ENCODE results near the gene KLHL4.
"Not testable (repeated sequence)": the region's sequence is repeated elsewhere in the genome, so short reads cannot be mapped to it uniquely, and the experiment has no call there.

DNA sequence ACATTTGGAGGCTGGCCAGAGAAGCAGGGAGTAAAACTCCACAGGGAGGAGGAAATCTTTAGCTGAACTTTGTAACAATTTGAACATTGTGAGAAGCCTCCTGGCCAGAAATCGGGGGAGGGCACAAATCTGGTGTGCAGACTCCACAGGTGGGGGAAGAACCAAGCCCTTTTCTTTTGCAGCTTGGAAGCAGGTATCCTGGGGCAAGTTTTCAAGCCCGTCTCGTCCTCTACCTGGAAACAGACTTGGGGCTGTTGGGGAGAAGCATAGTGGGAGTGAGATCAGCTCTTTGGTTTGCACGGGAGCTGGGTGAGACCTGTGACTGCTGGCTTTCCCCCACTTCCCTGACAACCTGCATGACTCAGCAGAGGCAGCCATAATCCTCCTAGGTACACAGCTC, 123.8 kb downstream of the KLHL4 start:
- TF ChIP-seq SUZ12 (IDR thresholded peaks at IDR 0.05; ENCODE audit: extremely low read depth, insufficient read depth, insufficient read length); ZNF274 (IDR thresholded peaks at IDR 0.05; ENCODE audit: low read depth, low read length); YY1 (IDR thresholded peaks at IDR 0.05; ENCODE audit: insufficient read depth, insufficient read length): not testable (repeated sequence)

Data from NT2/D1 (cell line).